Liver (tissue), 3 donors: ENCODE results near the gene FRS3.

Source experiments
- ATF3 ChIP-seq: IDR thresholded peaks from 2 replicates; pipeline ENCODE4 v1.6.1; 2016; ENCODE audit warnings: antibody characterized with exemption
- CTCF ChIP-seq: fragments of 150-350 bp; IDR thresholded peaks from 2 replicates; pipeline ENCODE4 v1.5.1; 2017; ENCODE audit warnings: improper control_type of control experiment, low read depth, low read length; ENCODE audit not compliant: missing input control
- GABPA ChIP-seq, 2 donors: IDR thresholded peaks in 1 of 2; conservative IDR thresholded peaks in 1 of 2; 2 replicates each; pipeline ENCODE4 v1.6.1; 2016; ENCODE audit warnings: antibody characterized with exemption in 2 of 2, mild to moderate bottlenecking in 1 of 2, moderate library complexity in 1 of 2
- MAX ChIP-seq: IDR thresholded peaks from 2 replicates; pipeline ENCODE4 v1.6.1; 2016; ENCODE audit warnings: antibody characterized with exemption
- RAD21 ChIP-seq, 2 donors: IDR thresholded peaks; 2 replicates each; pipeline ENCODE4 v1.6.1; 2016; ENCODE audit warnings: antibody characterized with exemption in 2 of 2, mild to moderate bottlenecking in 2 of 2
- REST ChIP-seq: IDR thresholded peaks from 2 replicates; pipeline ENCODE4 v1.6.1; 2016; ENCODE audit warnings: antibody characterized with exemption, mild to moderate bottlenecking
- SP1 ChIP-seq: IDR thresholded peaks from 2 replicates; pipeline ENCODE4 v1.6.1; 2018; ENCODE audit warnings: antibody characterized with exemption, mild to moderate bottlenecking
- TAF1 ChIP-seq: conservative IDR thresholded peaks from 2 replicates; pipeline ENCODE4 v1.6.1; 2016; ENCODE audit warnings: antibody characterized with exemption, mild to moderate bottlenecking
- YY1 ChIP-seq: IDR thresholded peaks from 2 replicates; pipeline ENCODE4 v1.6.1; 2016; ENCODE audit warnings: antibody characterized with exemption, mild to moderate bottlenecking
- ZBTB33 ChIP-seq: IDR thresholded peaks from 2 replicates; pipeline ENCODE4 v1.6.1; 2016; ENCODE audit warnings: antibody characterized with exemption
- donor health status: healthy.
- donor health status: healthy.

- TF ChIP-seq YY1 (no peak), TAF1 (no peak), CTCF (no peak), SP1 (no peak), GABPA (IDR thresholded peaks at IDR 0.05 in 1 of 2, conservative IDR thresholded peaks at IDR 0.05 in 1 of 2) (no peak), ATF3 (no peak), MAX (no peak), RAD21 (IDR thresholded peaks at IDR 0.05) (no peak), REST (no peak), ZBTB33 (no peak)
Observed at GRCh38 chr6:41798901-41799558, 19.3 kb upstream of the FRS3 start.
